ENCODE measurements around the gene ZNF487. TPM values are rescaled to one million over a fixed set of nuclear protein-coding genes. Genes with fewer than 3 reads are reported as not detected.

The ZNF487 gene
- total and polyA plus RNA-seq, 2 of the 13 experiments (the other 11 are each of a cell fraction or from before 2014, with no cell fraction given): 7.4 to 8.8 TPM

- TF ChIP-seq ZBTB4 (CRISPR knock-in tag; IDR thresholded peaks at IDR 0.05; ENCODE audit: borderline replicate concordance): no peak
- no peak for TF ChIP-seq ZNF614 (CRISPR knock-in tag; IDR thresholded peaks at IDR 0.05; ENCODE audit: borderline replicate concordance)
- peak; percentile 70 for TF ChIP-seq RAD21 (CRISPR knock-in tag; IDR thresholded peaks at IDR 0.05)
- 0 out of 2 replicates have a peak, but pooled peaks have one; percentile 2 for TF ChIP-seq CEBPB (IDR thresholded peaks at IDR 0.05; ENCODE audit: borderline replicate concordance, low read depth, low read length)
- no peak for TF ChIP-seq ZC3H13 (CRISPR knock-in tag; IDR thresholded peaks at IDR 0.05)
- no peak for TF ChIP-seq NFAT5 (CRISPR knock-in tag; IDR thresholded peaks at IDR 0.05)
- TF ChIP-seq ZNF468 (CRISPR knock-in tag; IDR thresholded peaks at IDR 0.05): no peak
- no peak for TF ChIP-seq AFF4 (CRISPR knock-in tag; IDR thresholded peaks at IDR 0.05)
- peak; percentile 61 for TF ChIP-seq STAG1 (CRISPR knock-in tag; IDR thresholded peaks at IDR 0.05)
- TF ChIP-seq ZHX2 (IDR thresholded peaks at IDR 0.05; ENCODE audit: low read depth): no peak
- no peak for TF ChIP-seq ZHX2 (CRISPR knock-in tag; IDR thresholded peaks at IDR 0.05; ENCODE audit: borderline replicate concordance)
Measured at GRCh38 chr10:43390759-43391158, 46.2 kb upstream of the ZNF487 start (continued).

Measured in HepG2 (cell line).